Measurements from ENCODE around the gene SART1.
"Not testable (repeated sequence)": the region's sequence is repeated elsewhere in the genome, so short reads cannot be mapped to it uniquely, and the experiment has no call there.

SART1 gene

GRCh38 chr11:66020618-66021357 is 59.3 kb downstream of the SART1 start:
- peak; percentile 91 for DNase-seq

- DNase-seq = peak; percentile 66
These were observed 61.1 kb downstream of the SART1 start for GRCh38 chr11:66022401-66023185.

GRCh38 chr11:66023186-66023440 is 61.6 kb downstream of the SART1 start:
- not testable (repeated sequence) for DNase-seq

- DNase-seq = no peak
These were observed 64.5 kb downstream of the SART1 start, which contains the start of gene CATSPER1 for GRCh38 chr11:66026017-66026529. TSS of gene CATSPER1 (minus strand) at chr11:66026479. CDS start at chr11:66026379, 100 bp downstream.
